Measurements from ENCODE around the gene TNF.

- TF ChIP-seq CTCF (conservative IDR thresholded peaks at IDR 0.05; ENCODE audit: low read depth, low read length) (no peak), EZH2 (IDR thresholded peaks at IDR 0.05; ENCODE audit: borderline replicate concordance, low read depth, low read length, poor library complexity, severe bottlenecking) (no peak)
Observed at GRCh38 chr6:31574106-31575061, 981 bp upstream of the TNF start.

All from A673 (cell line).